SK-N-SH (cell line): ENCODE results near the gene SETBP1. TPM values are rescaled to one million over a fixed set of nuclear protein-coding genes. Genes with fewer than 3 reads are reported as not detected.

Experiments
- CTCF ChIA-PET: fragments of 300-600, 350-600 bp; formaldehyde crosslinking; extraction: SDS; loops from one replicate; lab custom pipeline; 2021; lab: Yijun Ruan, JAX
- POLR2A ChIA-PET: fragments of 350-600 bp; sonication (Branson Sonifier 250); formaldehyde crosslinking; extraction: SDS; loops from one replicate; lab custom pipeline; 2020; ENCODE audit warnings: antibody characterized with exemption, inconsistent platforms; lab: Yijun Ruan, JAX
- DNase-seq: peaks from one replicate; pipeline ENCODE4 v3.0.0; 2012
- H2AFZ ChIP-seq: fragments of 200-600 bp; sonication (generic); 2 replicates; pipeline ENCODE4 v1.8.1; 2016; ENCODE audit warnings: antibody characterized with exemption, mild to moderate bottlenecking, low read depth
- H3F3A ChIP-seq: fragments of 200-600 bp; sonication (generic); replicated peaks from 2 replicates; pipeline ENCODE3; 2016; ENCODE audit warnings: antibody characterized with exemption, mild to moderate bottlenecking; ENCODE audit not compliant: insufficient read depth
- H3K27ac ChIP-seq, 2 experiments: fragments of 200-500 bp in 1 of 2; fragments of 200-600 bp in 1 of 2; sonication (Bioruptor generic) in 1 of 2; sonication (generic), shearing (Covaris generic) in 1 of 2; 2 replicates each; pipeline versions ENCODE4 v1.5.1 to v1.6.1; 2014 to 2016; ENCODE audit warnings: low read depth in 2 of 2, inconsistent platforms in 1 of 2, low read length in 1 of 2, mild to moderate bottlenecking in 1 of 2, mixed read lengths in 1 of 2
- H3K27me3 ChIP-seq: fragments of 200-600 bp; sonication (generic), shearing (Covaris generic); 2 replicates; pipeline ENCODE4 v1.6.1; 2016; ENCODE audit warnings: mixed run types; ENCODE audit not compliant: insufficient read depth
- H3K36me3 ChIP-seq, 2 experiments: fragments of 200-500 bp in 1 of 2; fragments of 200-600 bp in 1 of 2; sonication (Bioruptor generic) in 1 of 2; sonication (generic) in 1 of 2; replicated peaks in 1 of 2; 2 replicates each; pipeline versions ENCODE3 to v1.5.1; 2014 to 2016; ENCODE audit warnings: low read length in 1 of 2, mild to moderate bottlenecking in 1 of 2; ENCODE audit not compliant: insufficient read depth in 2 of 2, control insufficient read depth in 1 of 2
- H3K4me1 ChIP-seq, 2 experiments: fragments of 200-500 bp in 1 of 2; fragments of 200-600 bp in 1 of 2; sonication (Bioruptor generic) in 1 of 2; sonication (generic), shearing (Covaris generic) in 1 of 2; 2 replicates each; pipeline versions ENCODE4 v1.5.1 to v1.6.1; 2014 to 2016; ENCODE audit warnings: low read depth in 1 of 2, low read length in 1 of 2, mixed run types in 1 of 2; ENCODE audit not compliant: insufficient read depth in 2 of 2, control insufficient read depth in 1 of 2
- H3K4me2 ChIP-seq: fragments of 200-600 bp; sonication (generic), shearing (Covaris generic); 2 replicates; pipeline ENCODE4 v1.6.1; 2017; ENCODE audit warnings: mixed run types
- H3K4me3 ChIP-seq, 2 experiments: fragments of 200-500 bp in 1 of 2; fragments of 200-600 bp in 1 of 2; sonication (Bioruptor generic) in 1 of 2; sonication (generic), shearing (Covaris generic) in 1 of 2; 2 replicates each; pipeline versions ENCODE4 v1.5.1 to v1.8.1; 2014 to 2016; ENCODE audit warnings: low read depth in 2 of 2, inconsistent platforms in 1 of 2, low read length in 1 of 2, mild to moderate bottlenecking in 1 of 2, mixed read lengths in 1 of 2, moderate library complexity in 1 of 2
- H3K79me2 ChIP-seq: fragments of 200-600 bp; sonication (generic); 2 replicates; pipeline ENCODE4 v1.8.1; 2017; ENCODE audit warnings: mild to moderate bottlenecking; ENCODE audit not compliant: insufficient read depth
- H3K9ac ChIP-seq: fragments of 200-600 bp; sonication (generic); 2 replicates; pipeline ENCODE4 v1.6.1; 2017; ENCODE audit warnings: mixed run types
- H3K9me2 ChIP-seq: fragments of 200-600 bp; sonication (generic); 2 replicates; pipeline ENCODE4 v1.6.1; 2017; ENCODE audit warnings: mixed run types
- H3K9me3 ChIP-seq: fragments of 200-600 bp; sonication (generic); 2 replicates; pipeline ENCODE4 v1.6.1; 2017; ENCODE audit warnings: mixed run types, mild to moderate bottlenecking, moderate library complexity
- H4K20me1 ChIP-seq: fragments of 200-600 bp; sonication (generic); 2 replicates; pipeline ENCODE4 v1.6.1; 2017; ENCODE audit warnings: mild to moderate bottlenecking, mixed run types; ENCODE audit not compliant: insufficient read depth
- CHD2 ChIP-seq: fragments of 150-350 bp; IDR thresholded peaks from 2 replicates; pipeline ENCODE4 v1.6.1; 2018; ENCODE audit warnings: low read length; ENCODE audit not compliant: partially characterized antibody
- ELF1 ChIP-seq: IDR thresholded peaks from 2 replicates; pipeline ENCODE4 v1.4.0; 2012
- FOSL2 ChIP-seq: IDR thresholded peaks from 2 replicates; pipeline ENCODE4 v1.4.0; 2012; ENCODE audit warnings: low read depth, mild to moderate bottlenecking, moderate library complexity, borderline replicate concordance
- FOXJ3 ChIP-seq: sonication (generic); formaldehyde crosslinking; IDR thresholded peaks from 2 replicates; pipeline ENCODE4 v1.5.1; 2020; ENCODE audit warnings: mild to moderate bottlenecking, missing genetic modification reagents
- GABPA ChIP-seq: IDR thresholded peaks from 2 replicates; pipeline ENCODE4 v1.4.0; 2012; ENCODE audit warnings: low read depth, mild to moderate bottlenecking
- GATA2 ChIP-seq: sonication (generic); formaldehyde crosslinking; IDR thresholded peaks from 2 replicates; pipeline ENCODE4 v1.5.0; 2020; ENCODE audit warnings: mild to moderate bottlenecking, missing genetic modification reagents
- JUND ChIP-seq: IDR thresholded peaks from 2 replicates; pipeline ENCODE4 v1.4.0; 2012
- MAX ChIP-seq: IDR thresholded peaks from 2 replicates; pipeline ENCODE4 v1.4.0; 2012; ENCODE audit warnings: low read depth
- MEF2A ChIP-seq: IDR thresholded peaks from 2 replicates; pipeline ENCODE4 v1.4.0; 2012; ENCODE audit warnings: low read depth, borderline replicate concordance
- NFIC ChIP-seq: IDR thresholded peaks from 2 replicates; pipeline ENCODE4 v1.4.0; 2012; ENCODE audit warnings: borderline replicate concordance
- PBX3 ChIP-seq: IDR thresholded peaks from 2 replicates; pipeline ENCODE4; 2012
- RXRA ChIP-seq: IDR thresholded peaks from 2 replicates; pipeline ENCODE4 v1.4.0; 2012; ENCODE audit warnings: low read depth, mild to moderate bottlenecking, borderline replicate concordance
- SIN3A ChIP-seq: IDR thresholded peaks from 2 replicates; pipeline ENCODE4 v1.6.1; 2012; ENCODE audit warnings: low read depth, mild to moderate bottlenecking, low read length, moderate library complexity, borderline replicate concordance
- TAF1 ChIP-seq: IDR thresholded peaks from 2 replicates; pipeline ENCODE4 v1.6.1; 2012; ENCODE audit warnings: low read depth, mild to moderate bottlenecking, low read length, moderate library complexity, borderline replicate concordance
- TCF12 ChIP-seq: IDR thresholded peaks from 2 replicates; pipeline ENCODE4 v1.4.0; 2012
- USF2 ChIP-seq: fragments of 150-350 bp; IDR thresholded peaks from 2 replicates; pipeline ENCODE4 v1.6.1; 2017; ENCODE audit warnings: antibody characterized with exemption, low read length, low read depth, borderline replicate concordance
- YY1 ChIP-seq: IDR thresholded peaks from 2 replicates; pipeline ENCODE4 v1.4.0; 2012; ENCODE audit warnings: low read depth, mild to moderate bottlenecking
- ZBTB33 ChIP-seq: IDR thresholded peaks from 2 replicates; pipeline ENCODE4 v1.4.0; 2012; ENCODE audit warnings: low read depth, borderline replicate concordance
- WGBS: methylation state at CpG from one replicate; pipeline ENCODE4 v1.1.6; 2017; ENCODE audit warnings: low lambda C conversion rate; 5-methylcytosine and 5-hydroxymethylcytosine counted together
- polyA plus RNA-seq, 3 experiments: library from polyadenylated mRNA; depleted of rRNA; stranded (reverse); fragments of >200 nt; gene quantifications; 2 replicates each; pipeline ENCODE4 v1.2.3, GENCODE V29; 2012

SETBP1 gene
- polyA plus RNA-seq, 1 of the 3 experiments (the other 2 are of a cell fraction), result 3.0 TPM

GRCh38 chr18:44693030-44693784 lies 12.5 kb downstream of the SETBP1 start:
- no peak for TF ChIP-seq MEF2A
- TF ChIP-seq RXRA, result no peak
- peak; percentile 53 for TF ChIP-seq TCF12
- TF ChIP-seq FOXJ3, result no peak
- TF ChIP-seq NFIC, result peak; percentile 56
- TF ChIP-seq FOSL2, result no peak
- TF ChIP-seq JUND, result no peak
- TF ChIP-seq USF2, result no peak
- no peak for TF ChIP-seq ZBTB33
- TF ChIP-seq SIN3A, result no peak
- no peak for TF ChIP-seq YY1
- TF ChIP-seq ELF1, result no peak
- no peak for TF ChIP-seq GABPA
- TF ChIP-seq MAX, result no peak
- TF ChIP-seq TAF1, result no peak
- no peak for TF ChIP-seq GATA2 (CRISPR knock-in tag)
- TF ChIP-seq CHD2, result no peak
- peak; percentile 15; the same call in 1 of the 2 replicates for TF ChIP-seq PBX3
- POLR2A ChIA-PET, result no interaction called here
- no peak overlapping the region for H3K4me2 ChIP-seq
- H3K4me3 ChIP-seq, result no peak overlapping the region
- CTCF ChIA-PET, result no interaction called here
- H3K36me3 ChIP-seq, result no peaks in the 10 kb centered on the region
- no peaks in the 10 kb centered on the region for H3F3A ChIP-seq
- no peak overlapping the region for H3K27ac ChIP-seq
- H3K9me2 ChIP-seq, result no peaks in the 10 kb centered on the region
- peaks cover 21% of the 10 kb centered on the region for H3K79me2 ChIP-seq
- H3K27me3 ChIP-seq, result no peaks in the 10 kb centered on the region
- no peaks in the 10 kb centered on the region for H4K20me1 ChIP-seq
- no peaks in the 10 kb centered on the region for H3K9me3 ChIP-seq
- DNase-seq, result no peak
- H3K9ac ChIP-seq, result no peak overlapping the region
- peaks cover 0 to 3% of the 10 kb centered on the region in 2 experiments; a peak in 1 of 4 replicates for H3K4me1 ChIP-seq
- WGBS, result 60% methylated on average over 4 of the region's 4 CpGs
- H2AFZ ChIP-seq, result no peak overlapping the region
